Testis (tissue), 3 donors: ENCODE data around the gene ZFYVE27. TPM values are rescaled to one million over a fixed set of nuclear protein-coding genes. Genes with fewer than 3 reads are reported as not detected.
A peak's percentile ranks its signal among the peaks of the same experiment; 100 is the strongest.

Experiments used
- DNase-seq: peaks from one replicate; pipeline ENCODE4 v3.0.0-alpha.2; 2019
- H3K27ac ChIP-seq, 2 donors: fragments of 200-600 bp; sonication (generic); one replicate each; pipeline ENCODE4 v1.5.1; 2019
- H3K27me3 ChIP-seq: fragments of 200-600 bp; sonication (generic); one replicate; pipeline ENCODE4 v1.5.1; 2019
- H3K36me3 ChIP-seq: fragments of 200-600 bp; sonication (generic); one replicate; pipeline ENCODE4 v1.5.1; 2017; ENCODE audit warnings: low read depth; ENCODE audit errors: missing control alignments
- H3K4me1 ChIP-seq: fragments of 200-600 bp; sonication (generic); one replicate; pipeline ENCODE4 v1.5.1; 2019
- H3K4me3 ChIP-seq, 2 donors: fragments of 200-600 bp; sonication (generic); one replicate each; pipeline ENCODE4 v1.5.1; 2017 to 2019
- H3K9me3 ChIP-seq: fragments of 200-600 bp; sonication (generic); one replicate; pipeline ENCODE4 v1.5.1; 2017
- CTCF ChIP-seq, 3 experiments: fragments of 450-650 bp in 2 of 3; fragments of 200-600 bp in 1 of 3; sonication (generic) in 1 of 3; IDR thresholded peaks; one replicate each; pipeline ENCODE4 v1.5.1; 2016 to 2019; ENCODE audit warnings: antibody characterized with exemption in 3 of 3, mild to moderate bottlenecking in 2 of 3, moderate library complexity in 1 of 3
- POLR2A ChIP-seq: fragments of 450-650 bp; IDR thresholded peaks from one replicate; pipeline ENCODE4 v1.6.1; 2017; ENCODE audit warnings: antibody characterized with exemption, mild to moderate bottlenecking, moderate library complexity
- WGBS, 2 donors: methylation state at CpG; one replicate each; pipeline ENCODE4 v1.1.5; 2018; 5-methylcytosine and 5-hydroxymethylcytosine counted together
- intact Hi-C: fragments of 100-400 bp; cut with DNase I; formaldehyde crosslinking; loops from one replicate; pipeline ENCODE4 v1.15.1; 2023; ENCODE audit warnings: low total_unique reads
- polyA plus RNA-seq: library from polyadenylated mRNA; stranded (reverse); fragments of 350-450 nt; fragmentation: Illumina TruSeq; extraction: RNeasy Lipid Tissue Mini Kit (QIAGEN cat#74804); gene quantifications from one replicate; pipeline ENCODE4 v1.2.3, GENCODE V29; 2014; ENCODE audit warnings: low read depth, low replicate concordance; ENCODE audit not compliant: insufficient read depth
- total RNA-seq, 2 donors: library from RNA; depleted of rRNA; stranded (reverse); fragments of >200 nt; gene quantifications; one replicate each; pipeline ENCODE4 v1.2.3, GENCODE V29; 2016

Gene ZFYVE27
- total and polyA plus RNA-seq, 3 donors from 2014 or later: 38.4 to 66.4 (median 64.8) TPM

DNA sequence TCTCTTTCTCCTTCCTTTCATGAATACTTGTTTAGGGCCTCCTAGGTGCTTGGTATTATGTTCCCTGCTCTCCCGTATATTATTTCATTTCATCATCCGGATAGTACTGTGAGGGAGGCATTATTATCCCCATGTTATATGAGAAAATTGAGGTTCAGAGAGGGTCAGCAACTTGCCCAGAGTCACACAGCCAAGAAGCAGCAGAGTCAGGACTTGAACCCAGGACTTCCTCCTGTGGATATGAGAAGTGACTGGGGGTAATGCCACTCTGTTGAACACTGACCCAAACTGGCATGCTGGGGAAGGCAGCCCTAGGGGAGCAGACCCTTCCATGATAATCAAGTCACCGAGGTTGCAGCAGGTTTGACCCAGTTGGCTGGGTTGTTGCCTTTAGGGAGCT is 43.0 kb downstream of the ZFYVE27 start:
- WGBS, 2 donors: 95 to 100% methylated on average over 2 to 3 of the region's 3 CpGs
- TF ChIP-seq CTCF (IDR thresholded peaks at IDR 0.05): no peak
- TF ChIP-seq POLR2A: no peak
- H3K4me3 ChIP-seq: no peak overlapping the region
- no peak overlapping the region for H3K27ac ChIP-seq
- H3K36me3 ChIP-seq: no peaks in the 10 kb centered on the region
- no peaks in the 10 kb centered on the region for H3K27me3 ChIP-seq
- no peak for DNase-seq
- intact Hi-C loops: no loop called here
- H3K4me1 ChIP-seq: peaks cover 22% of the 10 kb centered on the region
- no peaks in the 10 kb centered on the region for H3K9me3 ChIP-seq

- DNase-seq: peak; percentile 25
Measured at GRCh38 chr10:97780841-97781617, 44.1 kb downstream of the ZFYVE27 start.

GRCh38 chr10:97781618-97782331 is 44.8 kb downstream of the ZFYVE27 start:
- Histone ChIP-seq H3K27ac (no peak overlapping the region), H3K9me3 (no peaks in the 10 kb centered on the region), H3K4me3 (no peak overlapping the region), H3K36me3 (no peaks in the 10 kb centered on the region), H3K27me3 (no peaks in the 10 kb centered on the region), H3K4me1 (peaks cover 22% of the 10 kb centered on the region)
- 68 to 85% methylated on average over 13 to 14 of the region's 14 CpGs for WGBS, 2 donors
- TF ChIP-seq CTCF (IDR thresholded peaks at IDR 0.05): no peak
- intact Hi-C loops: no loop called here
- DNase-seq: no peak

More at GRCh38 chr10:97780841-97781617, 44.1 kb downstream of the ZFYVE27 start:
- no peak for TF ChIP-seq CTCF (IDR thresholded peaks at IDR 0.05)
- TF ChIP-seq POLR2A: no peak
- WGBS, 2 donors: 39 to 55% methylated on average over 6 to 7 of the region's 7 CpGs
- intact Hi-C loops: no loop called here
- Histone ChIP-seq H3K9me3 (no peaks in the 10 kb centered on the region), H3K27me3 (no peaks in the 10 kb centered on the region), H3K36me3 (no peaks in the 10 kb centered on the region), H3K27ac (no peak overlapping the region), H3K4me3 (no peak overlapping the region), H3K4me1 (peaks cover 22% of the 10 kb centered on the region)

GRCh38 chr10:97782455-97783228 is 45.7 kb downstream of the ZFYVE27 start:
- H3K36me3 ChIP-seq: no peaks in the 10 kb centered on the region
- H3K27ac ChIP-seq: no peak overlapping the region
- TF ChIP-seq POLR2A (no peak), CTCF (IDR thresholded peaks at IDR 0.05) (no peak)
- WGBS, 2 donors: 67 to 72% methylated on average over 9 to 11 of the region's 11 CpGs
- DNase-seq: no peak
- no peaks in the 10 kb centered on the region for H3K27me3 ChIP-seq
- no peak overlapping the region for H3K4me3 ChIP-seq
- H3K9me3 ChIP-seq: no peaks in the 10 kb centered on the region
- peaks cover 22% of the 10 kb centered on the region for H3K4me1 ChIP-seq
- intact Hi-C loops: no loop called here
